H1 (cell line): Measurements from ENCODE around the gene ME3. TPM values are rescaled to one million over a fixed set of nuclear protein-coding genes. Genes with fewer than 3 reads are reported as not detected.

Experiments used
- CTCF ChIA-PET: fragments of 300-600 bp; sonication (Branson Sonifier 250); formaldehyde crosslinking; loops from one replicate; lab custom pipeline; 2021; ENCODE audit not compliant: partially characterized antibody; lab: Charles Lee
- POLR2A ChIA-PET: fragments of 300-600 bp; sonication (Branson Sonifier 250); formaldehyde crosslinking; loops from one replicate; lab custom pipeline; 2021; ENCODE audit warnings: inconsistent platforms; ENCODE audit not compliant: partially characterized antibody; lab: Charles Lee
- DNase-seq, 2 experiments: peaks; one replicate each; pipeline versions ENCODE4 v3.0.0 to v3.0.0-alpha.2; 2010 to 2022; ENCODE audit warnings: low spot score in 2 of 2, low read depth in 1 of 2, mixed read lengths in 1 of 2
- FAIRE-seq: peaks from 2 replicates; lab custom pipeline; 2011; peaks lifted over from hg19 to GRCh38; lab: Jason Lieb, UNC
- H2AFZ ChIP-seq: 2 replicates; pipeline ENCODE4 v1.8.1; 2012; ENCODE audit warnings: low read length, inconsistent platforms
- H2AK5ac ChIP-seq: 2 replicates; pipeline ENCODE4 v1.6.1; 2013; ENCODE audit warnings: low read depth, low read length
- H2BK120ac ChIP-seq: replicated peaks from 2 replicates; pipeline ENCODE3; 2013; ENCODE audit warnings: low read depth, low read length, inconsistent platforms
- H2BK12ac ChIP-seq: 2 replicates; pipeline ENCODE4 v1.6.1; 2013; ENCODE audit warnings: low read depth, low read length
- H2BK15ac ChIP-seq: 2 replicates; pipeline ENCODE4 v1.6.1; 2013; ENCODE audit warnings: low read length
- H2BK20ac ChIP-seq: 2 replicates; pipeline ENCODE4 v1.6.1; 2013; ENCODE audit warnings: low read length
- H2BK5ac ChIP-seq: 2 replicates; pipeline ENCODE4 v1.6.1; 2013; ENCODE audit warnings: low read depth, low read length
- H3K14ac ChIP-seq: 2 replicates; pipeline ENCODE4 v1.6.1; 2013; ENCODE audit warnings: inconsistent platforms; ENCODE audit not compliant: insufficient read length
- H3K18ac ChIP-seq: 2 replicates; pipeline ENCODE4 v1.6.1; 2013; ENCODE audit warnings: low read length; ENCODE audit errors: extremely low read depth
- H3K23ac ChIP-seq: 2 replicates; pipeline ENCODE4 v1.6.1; 2013; ENCODE audit warnings: inconsistent platforms; ENCODE audit not compliant: insufficient read length
- H3K23me2 ChIP-seq: 2 replicates; pipeline ENCODE4 v1.6.1; 2013; ENCODE audit warnings: low read depth, low read length
- H3K27ac ChIP-seq: 2 replicates; pipeline ENCODE4 v1.6.1; 2011; ENCODE audit warnings: low read depth, low read length, inconsistent platforms
- H3K27me3 ChIP-seq, 4 experiments: replicated peaks in 1 of 4; 1 replicate in 1 of 4; 2 replicates in 3 of 4; pipeline versions ENCODE4 v1.6.1 to v1.8.1; 2011 to 2013; ENCODE audit warnings: low read length in 3 of 4, mild to moderate bottlenecking in 3 of 4, inconsistent platforms in 2 of 4, mixed read lengths in 2 of 4, moderate library complexity in 1 of 4; ENCODE audit not compliant: control insufficient read depth in 3 of 4, insufficient read depth in 3 of 4; ENCODE audit errors: extremely low read depth in 1 of 4
- H3K36me3 ChIP-seq, 4 experiments: 2 replicates each; pipeline versions ENCODE4 v1.6.1 to v1.8.1; 2011 to 2013; ENCODE audit warnings: mild to moderate bottlenecking in 4 of 4, low read length in 3 of 4, moderate library complexity in 2 of 4, control low read depth in 1 of 4, inconsistent platforms in 1 of 4; ENCODE audit not compliant: insufficient read depth in 4 of 4, control insufficient read depth in 2 of 4
- H3K4ac ChIP-seq: replicated peaks from 2 replicates; pipeline ENCODE3; 2013; ENCODE audit warnings: low read length, low read depth, mixed read lengths, inconsistent platforms; ENCODE audit not compliant: insufficient read length
- H3K4me1 ChIP-seq, 4 experiments: replicated peaks in 1 of 4; 1 replicate in 1 of 4; 2 replicates in 3 of 4; pipeline versions ENCODE4 v1.6.1 to v1.8.1; 2011 to 2013; ENCODE audit warnings: low read length in 3 of 4, inconsistent platforms in 2 of 4, mixed read lengths in 1 of 4; ENCODE audit not compliant: insufficient read depth in 4 of 4, control insufficient read depth in 3 of 4
- H3K4me2 ChIP-seq, 2 experiments: 2 replicates each; pipeline versions ENCODE4 v1.6.1 to v1.8.1; 2011 to 2013; ENCODE audit warnings: low read depth in 2 of 2, low read length in 2 of 2, control low read depth in 1 of 2, inconsistent platforms in 1 of 2, mild to moderate bottlenecking in 1 of 2; ENCODE audit not compliant: insufficient read depth in 1 of 2
- H3K4me3 ChIP-seq, 4 experiments: fragments of 200-600, 300-600 bp in 1 of 4; sonication (generic), shearing (Covaris generic), sonication (Bioruptor Twin) in 1 of 4; 2 replicates each; pipeline versions ENCODE4 v1.5.1 to v1.8.1; 2011 to 2016; ENCODE audit warnings: low read length in 4 of 4, low read depth in 3 of 4, control low read depth in 2 of 4, inconsistent platforms in 2 of 4, mild to moderate bottlenecking in 2 of 4, mixed read lengths in 1 of 4, moderate library complexity in 1 of 4; ENCODE audit not compliant: insufficient read depth in 2 of 4; ENCODE audit errors: extremely low read depth in 1 of 4
- H3K56ac ChIP-seq: replicated peaks from 2 replicates; pipeline ENCODE3; 2013; ENCODE audit warnings: low read depth, mild to moderate bottlenecking, mixed read lengths, low read length, inconsistent platforms; ENCODE audit not compliant: insufficient read length
- H3K79me1 ChIP-seq: 2 replicates; pipeline ENCODE4 v1.6.1; 2013; ENCODE audit warnings: low read depth, low read length, control low read depth
- H3K79me2 ChIP-seq, 2 experiments: 2 replicates each; pipeline versions ENCODE4 v1.6.1 to v1.8.1; 2012 to 2013; ENCODE audit warnings: low read length in 2 of 2, mild to moderate bottlenecking in 2 of 2, inconsistent platforms in 1 of 2; ENCODE audit not compliant: insufficient read depth in 2 of 2, control insufficient read depth in 1 of 2
- H3K9ac ChIP-seq, 4 experiments: replicated peaks in 1 of 4; 1 replicate in 1 of 4; 2 replicates in 3 of 4; pipeline versions ENCODE4 v1.6.1 to v1.8.1; 2011 to 2013; ENCODE audit warnings: low read depth in 3 of 4, low read length in 3 of 4, control low read depth in 2 of 4, mild to moderate bottlenecking in 2 of 4, moderate library complexity in 2 of 4, inconsistent platforms in 1 of 4; ENCODE audit errors: extremely low read depth in 1 of 4
- H3K9me3 ChIP-seq, 2 experiments: 2 replicates each; pipeline versions ENCODE4 v1.6.1 to v1.8.1; 2012 to 2013; ENCODE audit warnings: mild to moderate bottlenecking in 2 of 2, moderate library complexity in 2 of 2, control low read depth in 1 of 2, inconsistent platforms in 1 of 2, low read depth in 1 of 2, low read length in 1 of 2, mixed read lengths in 1 of 2; ENCODE audit not compliant: insufficient read depth in 2 of 2
- H4K20me1 ChIP-seq, 2 experiments: replicated peaks in 1 of 2; 2 replicates each; pipeline versions ENCODE3 to v1.8.1; 2011 to 2013; ENCODE audit warnings: inconsistent platforms in 2 of 2, low read length in 2 of 2, mild to moderate bottlenecking in 1 of 2; ENCODE audit not compliant: insufficient read depth in 2 of 2, control insufficient read depth in 1 of 2
- H4K5ac ChIP-seq: 2 replicates; pipeline ENCODE4 v1.6.1; 2013; ENCODE audit warnings: low read length, low read depth, mixed read lengths, inconsistent platforms; ENCODE audit not compliant: insufficient read length
- H4K8ac ChIP-seq: 2 replicates; pipeline ENCODE4 v1.8.0; 2013; ENCODE audit warnings: mild to moderate bottlenecking, moderate library complexity, low read length, inconsistent platforms; ENCODE audit not compliant: insufficient read depth; ENCODE audit errors: extremely low read depth
- H4K91ac ChIP-seq: replicated peaks from 2 replicates; pipeline ENCODE3; 2013; ENCODE audit warnings: low read length, mixed read lengths, inconsistent platforms; ENCODE audit not compliant: insufficient read length
- CHD2 ChIP-seq: IDR thresholded peaks from 2 replicates; pipeline ENCODE4 v1.6.1; 2012; ENCODE audit warnings: low read length, improper control_type of control experiment
- EGR1 ChIP-seq: IDR thresholded peaks from 2 replicates; pipeline ENCODE4 v1.6.1; 2011; ENCODE audit warnings: low read depth, low read length, borderline replicate concordance
- RAD21 ChIP-seq, 2 experiments: IDR thresholded peaks in 1 of 2; conservative IDR thresholded peaks in 1 of 2; 2 replicates each; pipeline ENCODE4 v1.6.1; 2011; ENCODE audit warnings: low read depth in 2 of 2, low read length in 2 of 2, improper control_type of control experiment in 1 of 2, inconsistent platforms in 1 of 2, mild to moderate bottlenecking in 1 of 2, moderate library complexity in 1 of 2
- SIX5 ChIP-seq: IDR thresholded peaks from 2 replicates; pipeline ENCODE4 v1.6.1; 2011; ENCODE audit warnings: mild to moderate bottlenecking, low read depth, low read length
- SUZ12 ChIP-seq: fragments of 200-600 bp; sonication (generic); IDR thresholded peaks from 2 replicates; pipeline ENCODE4 v1.6.1; 2012; ENCODE audit warnings: mild to moderate bottlenecking, inconsistent platforms, low read length, moderate library complexity, mixed read lengths
- TAF7 ChIP-seq: optimal IDR thresholded peaks from 2 replicates; pipeline ENCODE3; 2011; ENCODE audit warnings: low read depth, mild to moderate bottlenecking, inconsistent platforms, low read length, moderate library complexity, borderline replicate concordance
- WGBS, 2 experiments: shearing (Covaris generic) in 1 of 2; methylation state at CpG; one replicate each; pipeline versions ENCODE4 v1.1.6 to v1.1.7; 2013 to 2015; ENCODE audit warnings: low lambda C conversion rate in 2 of 2, mixed read lengths in 2 of 2, inconsistent platforms in 1 of 2, low coverage in 1 of 2, missing lambda C conversion rate in 1 of 2; ENCODE audit not compliant: insufficient replicate concordance in 2 of 2, insufficient coverage in 1 of 2, insufficient read length in 1 of 2; ENCODE audit errors: extremely low coverage in 1 of 2, missing lambda C conversion rate in 1 of 2; 5-methylcytosine and 5-hydroxymethylcytosine counted together
- polyA plus RNA-seq, 7 experiments: library from polyadenylated mRNA; depleted of rRNA in 3 of 7; stranded (reverse) in 5 of 7; unstranded in 2 of 7; fragments of >200 nt in 5 of 7; fragments of 200-250 nt in 2 of 7; gene quantifications; 1 replicate in 5 of 7; 2 replicates in 1 of 7; 4 replicates in 1 of 7; pipeline versions ENCODE4 v1.2.1 to v1.2.3, GENCODE V29; 2011 to 2013; ENCODE audit warnings: missing spikeins in 2 of 7, mixed read lengths in 2 of 7
- total RNA-seq: library from RNA; stranded (reverse); fragmentation: NEBNext Ultra II Directional; extraction: Animal tissue kit (Norgen Biotek cat#: 25700); gene quantifications from 2 replicates; pipeline ENCODE4 v1.2.1, GENCODE V29; 2021

ME3 gene
- total and polyA plus RNA-seq, 2 of the 8 experiments (the other 6 are each of a cell fraction or from before 2014, with no cell fraction given): 1.5 to 2.8 TPM

DNA sequence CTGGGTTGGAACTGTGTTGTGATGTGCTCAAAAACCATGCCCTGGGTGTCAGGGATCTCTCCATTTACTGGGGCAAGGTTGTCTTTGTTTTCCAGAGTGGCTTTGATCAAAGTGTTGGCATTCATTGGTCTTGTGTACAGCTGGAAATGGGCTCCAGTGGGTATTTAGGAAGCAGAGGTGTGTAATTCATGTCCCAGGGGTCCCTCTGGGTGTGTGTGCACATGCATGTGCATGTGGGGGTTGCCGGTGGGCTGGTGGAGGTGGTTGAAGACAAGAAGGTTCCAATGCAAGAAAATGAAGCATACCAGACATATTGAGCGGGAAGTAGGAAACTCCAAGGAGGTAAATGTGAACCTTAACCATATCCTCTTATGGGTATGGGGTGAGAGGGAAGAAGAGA is 121.7 kb downstream of the ME3 start:
- no peak for DNase-seq
- POLR2A ChIA-PET: no interaction called here
- 93% methylated on average over 2 of the region's 2 CpGs; no CpG with 5 or more reads in 1 of the 2 experiments for WGBS, 2 experiments
- H2AK5ac ChIP-seq: no peak overlapping the region
- no peaks in the 10 kb centered on the region for H4K20me1 ChIP-seq
- no peaks in the 10 kb centered on the region for H3K79me2 ChIP-seq
- TF ChIP-seq SUZ12 (no peak), RAD21 (IDR thresholded peaks at IDR 0.05 in 1 of 2, conservative IDR thresholded peaks at IDR 0.05 in 1 of 2; ENCODE audit: low read depth in 2 of 2, low read length in 2 of 2) (no peak), SIX5 (no peak), TAF7 (no peak), EGR1 (no peak), CHD2 (no peak)
- no peak overlapping the region for H3K14ac ChIP-seq
- no peak overlapping the region for H3K27ac ChIP-seq
- H3K9me3 ChIP-seq: no peaks in the 10 kb centered on the region
- FAIRE-seq: no peak
- no peaks in the 10 kb centered on the region for H3K27me3 ChIP-seq
- no peak overlapping the region for H3K4ac ChIP-seq
- H3K4me2 ChIP-seq: no peak overlapping the region
- no peak overlapping the region for H2BK5ac ChIP-seq
- no peak overlapping the region for H3K23ac ChIP-seq
- no peak overlapping the region for H4K8ac ChIP-seq
- H2BK120ac ChIP-seq: no peak overlapping the region
- H4K91ac ChIP-seq: no peak overlapping the region
- no peak overlapping the region for H2BK15ac ChIP-seq
- no peaks in the 10 kb centered on the region for H3K36me3 ChIP-seq
- H2BK12ac ChIP-seq: no peak overlapping the region
- CTCF ChIA-PET: interaction anchor here (1.0 to 2.1 kb wide), 7 partner anchors 12 to 96 kb away, joined by 3 to 7 read pairs (median 3); no protein-coding TSS in a partner anchor
- no peaks in the 10 kb centered on the region for H3K79me1 ChIP-seq
- H3K56ac ChIP-seq: no peak overlapping the region
- H3K9ac ChIP-seq: no peak overlapping the region
- no peak overlapping the region for H3K18ac ChIP-seq
- no peak overlapping the region for H2AFZ ChIP-seq
- H4K5ac ChIP-seq: no peak overlapping the region
- H2BK20ac ChIP-seq: no peak overlapping the region
- no peaks in the 10 kb centered on the region for H3K23me2 ChIP-seq
- H3K4me1 ChIP-seq: peaks cover 0 to 4% (median 1%) of the 10 kb centered on the region in 4 experiments; a peak in 2 of 7 replicates
- no peak overlapping the region for H3K4me3 ChIP-seq
